Measurements from ENCODE around the gene TXNRD1.

TXNRD1 gene

GRCh38 chr12:104350211-104351056, 134.9 kb downstream of the TXNRD1 start:
- DNase-seq (ENCODE audit: low spot score), result no peak

DNA sequence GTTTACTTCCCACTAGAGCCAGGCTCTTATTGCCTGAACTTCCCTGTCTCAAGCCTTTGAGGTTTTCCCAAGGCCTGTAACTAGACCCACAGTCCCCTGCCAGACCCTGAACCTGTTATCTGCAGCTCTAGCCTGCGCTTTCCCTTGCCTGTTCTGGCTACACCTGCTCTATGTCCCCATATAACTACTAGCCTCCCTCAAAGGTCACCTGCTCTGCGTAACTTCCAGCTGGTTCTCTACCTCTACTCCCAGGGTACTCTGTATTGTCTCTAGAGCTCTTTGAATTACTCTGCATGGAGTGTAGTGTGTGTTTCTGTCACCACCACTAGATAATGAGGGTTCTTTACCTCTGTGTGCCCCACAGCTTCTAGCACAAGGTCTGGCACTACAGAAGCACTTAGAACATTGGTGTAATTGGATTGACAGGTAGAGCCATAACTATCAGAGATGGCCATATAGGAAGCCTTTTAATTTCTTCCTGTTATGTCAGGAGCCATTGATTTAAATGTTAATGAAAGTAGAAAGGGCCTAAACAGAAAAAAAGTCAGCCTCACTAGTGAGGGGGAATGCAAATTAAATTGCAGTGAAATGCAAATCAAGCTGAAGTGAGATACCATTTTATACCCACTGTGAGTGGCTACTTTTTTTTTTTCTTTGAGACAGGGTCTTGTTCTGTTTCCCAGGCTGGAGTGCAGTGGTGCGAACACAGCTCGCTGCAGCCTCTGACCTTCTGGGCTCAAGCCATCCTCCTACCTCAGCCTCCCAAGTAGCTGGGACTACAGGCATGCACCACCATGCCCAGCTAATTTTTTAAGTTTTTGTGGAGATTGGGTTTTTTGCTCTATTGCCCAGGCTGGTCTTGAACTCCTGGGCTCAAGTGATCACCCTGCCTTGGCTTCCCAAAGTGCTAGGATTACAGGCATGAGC, 135.7 kb downstream of the TXNRD1 start:
- DNase-seq (ENCODE audit: low spot score), result no peak

GRCh38 chr12:104352106-104352713, 136.6 kb downstream of the TXNRD1 start:
- no peak for DNase-seq (ENCODE audit: low spot score)

DNA sequence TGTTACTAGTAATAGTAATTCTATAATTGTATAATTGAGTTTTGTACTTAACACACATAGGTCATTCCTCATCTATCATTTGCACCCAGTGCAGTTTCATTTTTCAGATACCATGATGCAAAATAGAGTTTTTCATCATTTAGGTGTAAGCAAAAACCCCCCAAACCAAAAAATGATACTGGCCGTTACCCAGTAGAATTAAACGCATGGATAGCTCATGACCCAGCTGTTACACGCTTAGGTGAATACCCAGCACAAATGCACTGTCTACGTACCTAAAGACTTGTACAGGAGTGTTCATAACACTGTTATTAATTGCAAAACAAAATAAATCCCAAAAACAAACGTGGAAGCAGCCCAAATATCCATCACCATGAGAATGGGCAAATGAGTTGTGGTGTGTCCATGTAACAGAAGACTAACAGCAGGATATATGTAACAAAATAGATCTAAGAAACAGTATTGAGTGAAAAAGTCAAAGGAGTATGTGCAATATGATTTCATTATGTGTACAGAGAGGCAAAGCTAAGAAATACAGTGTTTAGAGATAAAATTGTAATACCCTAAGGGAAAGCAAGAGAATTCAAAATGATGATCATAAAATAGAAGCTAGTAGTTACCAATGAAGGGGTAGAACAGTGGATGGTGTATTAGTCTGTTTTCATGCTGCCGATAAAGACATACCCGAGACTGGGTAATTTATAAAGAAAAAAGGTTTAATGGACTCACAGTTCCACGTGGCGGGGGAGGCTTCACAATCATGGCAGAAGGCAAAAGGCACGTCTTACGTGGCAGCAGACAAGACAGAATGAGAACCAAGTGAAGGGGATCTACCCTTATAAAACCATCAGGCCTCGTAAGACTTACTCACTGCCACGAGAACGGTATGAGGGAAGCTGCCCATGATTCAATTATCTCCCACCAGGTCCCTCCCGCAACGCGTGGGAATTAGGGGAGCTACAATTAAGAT, 137.7 kb downstream of the TXNRD1 start:
- DNase-seq (ENCODE audit: low spot score), result no peak

DNA sequence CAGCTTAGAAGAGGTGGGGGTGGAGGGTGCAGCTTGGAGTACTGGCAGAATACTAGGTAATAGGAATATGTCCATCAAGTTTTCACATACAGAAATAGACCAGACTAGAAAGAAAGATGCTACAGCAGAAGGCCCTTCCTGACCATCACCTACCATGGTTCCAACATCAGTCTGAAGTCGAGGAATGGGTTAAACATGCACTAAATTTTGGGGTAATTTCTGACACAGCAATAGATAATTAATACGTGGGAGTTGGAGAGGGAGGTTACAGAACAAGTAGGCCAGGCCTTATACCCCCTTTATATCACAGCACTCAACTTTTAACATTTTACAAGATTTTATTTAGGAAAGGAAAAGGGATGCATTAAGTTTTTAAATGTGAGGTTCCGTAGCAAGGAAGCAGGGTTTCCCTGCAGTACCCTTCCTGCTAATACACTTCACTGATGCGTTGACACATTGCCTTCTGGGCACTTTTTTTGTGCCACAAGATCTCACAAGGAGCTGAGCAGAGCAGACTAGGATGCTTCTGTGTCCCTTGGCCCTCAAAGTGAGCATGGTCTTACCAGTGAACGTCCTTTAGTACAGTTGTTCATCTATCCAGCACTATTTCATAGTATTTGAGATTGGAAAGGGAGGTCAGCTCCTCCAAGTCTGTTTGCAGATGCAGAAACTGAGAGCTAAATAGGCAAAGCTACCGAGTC, 138.7 kb downstream of the TXNRD1 start:
- no peak for DNase-seq (ENCODE audit: low spot score)

GRCh38 chr12:104354868-104355570, 139.4 kb downstream of the TXNRD1 start:
- no peak for DNase-seq (ENCODE audit: low spot score)

DNA sequence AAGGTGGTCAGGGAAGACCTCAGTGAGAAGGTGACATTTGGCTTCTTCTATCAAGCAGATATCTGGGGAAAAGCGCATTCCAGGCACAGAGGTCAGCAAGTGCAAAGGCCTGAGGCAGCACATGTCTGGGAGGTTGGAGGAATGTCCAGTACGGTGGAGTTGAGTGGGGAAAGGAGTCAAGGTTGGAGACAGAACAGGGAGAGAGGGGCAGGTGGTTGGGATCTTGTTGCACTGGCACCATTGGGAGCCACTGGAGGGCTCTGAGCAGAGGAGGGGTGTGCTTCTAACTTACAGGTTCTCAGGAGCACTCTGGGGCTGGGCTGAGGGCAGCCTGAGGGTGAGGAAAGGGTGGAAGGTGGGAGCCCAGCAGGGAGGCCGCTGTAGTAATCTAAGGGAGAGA, 140.1 kb downstream of the TXNRD1 start:
- DNase-seq (ENCODE audit: low spot score), result no peak

GRCh38 chr12:104356231-104357115, 140.9 kb downstream of the TXNRD1 start:
- no peak for DNase-seq (ENCODE audit: low spot score)

- no peak for DNase-seq (ENCODE audit: low spot score)
These were observed 141.9 kb downstream of the TXNRD1 start for GRCh38 chr12:104357421-104357952.

DNA sequence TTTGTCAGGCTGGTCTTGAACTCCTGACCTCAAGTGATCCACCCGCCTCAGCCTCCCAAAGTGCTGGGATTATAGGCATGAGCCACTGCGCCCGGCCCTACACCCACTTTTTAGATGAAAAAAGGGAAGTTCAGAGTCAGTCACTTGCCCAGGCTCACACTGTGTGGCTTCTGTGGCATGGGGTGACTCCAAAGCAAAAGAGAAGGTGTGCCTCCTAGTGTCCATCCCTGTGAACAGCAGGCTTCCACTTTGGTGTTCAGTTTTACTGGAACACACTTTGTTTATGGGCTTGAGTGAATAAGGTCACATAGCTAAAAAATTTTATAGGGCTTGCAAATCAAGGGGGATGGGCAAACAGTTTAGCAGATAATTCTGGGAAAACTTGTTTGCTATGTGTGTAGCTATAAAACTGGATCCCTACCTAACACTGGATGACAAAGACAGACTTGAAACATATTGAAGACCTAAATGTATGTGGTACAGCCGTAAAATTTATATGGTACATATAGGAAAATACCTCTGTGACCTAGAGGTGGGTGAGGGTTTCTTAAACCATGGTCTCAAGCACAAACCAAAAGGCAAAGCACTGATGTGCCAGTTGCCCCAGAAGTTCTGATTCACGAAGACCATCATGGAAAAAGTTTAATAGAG, 142.9 kb downstream of the TXNRD1 start:
- peak; percentile 76 for DNase-seq (ENCODE audit: low spot score)

DNA sequence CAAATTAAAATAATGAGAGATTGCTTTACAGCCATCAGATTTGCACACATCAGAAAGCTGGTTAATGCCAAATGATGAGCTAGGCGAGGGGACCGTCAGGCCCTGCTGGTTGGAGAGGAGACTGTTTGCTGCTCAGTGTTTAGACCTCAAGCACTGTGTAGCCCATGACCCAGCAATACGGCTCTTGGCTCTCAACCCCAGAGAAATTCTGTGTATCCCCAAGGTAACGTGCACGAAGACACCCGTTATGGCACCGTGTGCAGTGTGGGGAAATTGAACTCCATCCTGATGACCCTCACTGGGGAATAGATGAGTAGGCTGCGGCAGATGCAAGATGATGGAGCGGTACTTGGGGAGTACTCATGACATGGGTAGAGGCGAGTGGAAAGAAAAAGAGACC, 143.6 kb downstream of the TXNRD1 start:
- no peak for DNase-seq (ENCODE audit: low spot score)

- no peak for DNase-seq (ENCODE audit: low spot score)
These were observed 144.6 kb downstream of the TXNRD1 start for GRCh38 chr12:104360157-104360556.

- no peak for DNase-seq (ENCODE audit: low spot score)
These were observed 145.6 kb downstream of the TXNRD1 start for GRCh38 chr12:104360983-104361707.

- no peak for DNase-seq (ENCODE audit: low spot score)
These were observed 150.4 kb downstream of the TXNRD1 start for GRCh38 chr12:104365921-104366410.

- no peak for DNase-seq (ENCODE audit: low spot score)
These were observed 154.1 kb downstream of the TXNRD1 start for GRCh38 chr12:104369708-104370107.

DNA sequence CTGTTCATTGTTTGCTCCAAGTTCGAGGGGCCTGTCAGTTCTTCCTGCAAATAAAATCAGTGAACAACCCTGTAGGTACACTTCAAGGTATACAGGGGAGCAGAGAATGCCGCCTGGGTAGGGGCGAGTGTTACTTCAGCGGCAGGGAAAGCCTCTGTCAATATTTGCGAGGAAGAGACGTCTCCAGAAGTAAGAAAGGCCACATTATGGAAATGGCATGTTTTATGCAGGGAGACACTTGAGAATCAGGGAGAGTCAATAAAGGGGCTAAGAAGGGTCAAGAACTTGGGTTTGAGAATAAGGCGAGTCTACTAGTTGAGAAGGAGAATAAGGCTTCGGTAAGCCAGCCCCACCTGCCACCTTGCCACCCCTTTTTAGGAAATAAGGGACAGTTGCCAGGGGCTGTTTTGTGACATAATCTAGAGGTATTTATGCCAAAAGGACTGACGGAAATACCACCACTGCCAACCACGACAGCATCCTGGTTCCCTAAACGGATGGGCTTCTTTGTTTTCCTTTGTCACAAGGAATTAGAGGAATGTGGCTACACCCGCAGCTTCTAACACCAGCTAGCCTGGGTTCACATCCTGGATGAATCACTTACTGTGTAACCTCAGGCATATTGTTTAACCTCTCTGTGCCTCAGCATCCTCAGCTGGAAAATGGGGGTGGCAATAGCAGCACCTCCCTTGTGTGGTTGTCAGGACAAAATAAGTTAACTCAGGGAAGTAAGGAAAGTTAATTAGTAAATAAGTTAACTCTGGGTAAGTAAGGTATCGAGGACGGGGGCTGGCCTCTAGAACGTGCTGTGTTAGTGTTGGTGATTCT, 155.7 kb downstream of the TXNRD1 start:
- no peak for DNase-seq (ENCODE audit: low spot score)
